ENCODE data around the gene PLET1.

Gene PLET1

GRCh38 chr11:112260490-112260889 lies at the start of gene PLET1:
TSS of gene PLET1 (minus strand) at chr11:112260860. CDS start at chr11:112260589, 271 bp downstream.
- Histone ChIP-seq H3K4me3 (ENCODE audit: low read length) (no peak within 1 kb of the TSS), H3K4me1 (ENCODE audit: insufficient read depth, low read length) (no peaks in the 10 kb centered on the region), H3K27me3 (ENCODE audit: insufficient read depth, low read length) (no peaks in the 10 kb centered on the region), H3K9me3 (ENCODE audit: low read length) (no peaks in the 10 kb centered on the region), H2AFZ (ENCODE audit: low read depth, low read length) (no peak within 1 kb of the TSS), H3K36me3 (ENCODE audit: insufficient read depth, low read length) (no peaks in the 10 kb centered on the region)

- no peaks in the 10 kb centered on the region for H3K36me3 ChIP-seq (ENCODE audit: insufficient read depth, low read length)
- H3K9me3 ChIP-seq (ENCODE audit: low read length): peaks cover 2% of the 10 kb centered on the region
- H3K27me3 ChIP-seq (ENCODE audit: insufficient read depth, low read length): peaks cover 12% of the 10 kb centered on the region
- H3K4me3 ChIP-seq (ENCODE audit: low read length): no peak overlapping the region
- H2AFZ ChIP-seq (ENCODE audit: low read depth, low read length): no peak overlapping the region
- no peaks in the 10 kb centered on the region for H3K4me1 ChIP-seq (ENCODE audit: insufficient read depth, low read length)
These were observed 49.8 kb upstream of the PLET1 start for GRCh38 chr11:112310419-112310818.

- H3K4me1 ChIP-seq (ENCODE audit: insufficient read depth, low read length): no peaks in the 10 kb centered on the region
- H3K9me3 ChIP-seq (ENCODE audit: low read length): peaks cover 2% of the 10 kb centered on the region
- no peak overlapping the region for H2AFZ ChIP-seq (ENCODE audit: low read depth, low read length)
- H3K36me3 ChIP-seq (ENCODE audit: insufficient read depth, low read length): no peaks in the 10 kb centered on the region
- H3K27me3 ChIP-seq (ENCODE audit: insufficient read depth, low read length): peaks cover 12% of the 10 kb centered on the region
- H3K4me3 ChIP-seq (ENCODE audit: low read length): no peak overlapping the region
These were observed 48.0 kb upstream of the PLET1 start for GRCh38 chr11:112308651-112309050.

- Histone ChIP-seq H3K36me3 (ENCODE audit: insufficient read depth, low read length) (no peaks in the 10 kb centered on the region), H3K27me3 (ENCODE audit: insufficient read depth, low read length) (peaks cover 12% of the 10 kb centered on the region), H2AFZ (ENCODE audit: low read depth, low read length) (no peak overlapping the region)
These were observed 47.0 kb upstream of the PLET1 start for GRCh38 chr11:112307616-112308015.

GRCh38 chr11:112306230-112306629 lies 45.6 kb upstream of the PLET1 start:
- H3K9me3 ChIP-seq (ENCODE audit: low read length): peaks cover 2% of the 10 kb centered on the region
- no peak overlapping the region for H3K4me3 ChIP-seq (ENCODE audit: low read length)
- H3K4me1 ChIP-seq (ENCODE audit: insufficient read depth, low read length): no peaks in the 10 kb centered on the region
- peaks cover 13% of the 10 kb centered on the region for H3K27me3 ChIP-seq (ENCODE audit: insufficient read depth, low read length)
- no peak overlapping the region for H2AFZ ChIP-seq (ENCODE audit: low read depth, low read length)
- H3K36me3 ChIP-seq (ENCODE audit: insufficient read depth, low read length): no peaks in the 10 kb centered on the region

More at GRCh38 chr11:112307616-112308015, 47.0 kb upstream of the PLET1 start:
- Histone ChIP-seq H3K9me3 (ENCODE audit: low read length) (peaks cover 2% of the 10 kb centered on the region), H3K4me3 (ENCODE audit: low read length) (no peak overlapping the region), H3K4me1 (ENCODE audit: insufficient read depth, low read length) (no peaks in the 10 kb centered on the region)

DNA sequence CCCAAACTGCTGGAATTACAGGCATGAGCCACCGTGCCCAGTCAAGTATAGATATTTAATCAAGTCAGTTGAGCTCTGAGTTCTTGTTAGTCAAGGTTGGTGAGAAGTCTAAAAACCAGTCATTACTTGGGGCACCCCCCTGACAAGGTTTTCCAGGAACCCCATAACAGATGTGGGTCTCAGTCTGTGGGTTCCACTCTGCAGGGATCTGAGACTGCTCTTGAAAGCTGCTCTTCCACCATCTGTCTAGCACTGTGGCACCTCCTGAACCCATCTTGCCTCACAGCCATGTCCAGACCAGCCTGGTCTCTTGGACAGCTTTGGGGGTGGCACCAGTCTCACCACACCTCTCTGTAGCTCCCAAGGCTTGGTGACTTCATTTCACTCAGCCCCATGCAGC lies 44.3 kb upstream of the PLET1 start:
- H2AFZ ChIP-seq (ENCODE audit: low read depth, low read length): no peak overlapping the region
- peaks cover 7% of the 10 kb centered on the region for H3K27me3 ChIP-seq (ENCODE audit: insufficient read depth, low read length)
- no peak overlapping the region for H3K4me3 ChIP-seq (ENCODE audit: low read length)
- H3K4me1 ChIP-seq (ENCODE audit: insufficient read depth, low read length): no peaks in the 10 kb centered on the region
- H3K36me3 ChIP-seq (ENCODE audit: insufficient read depth, low read length): no peaks in the 10 kb centered on the region
- peaks cover 2% of the 10 kb centered on the region for H3K9me3 ChIP-seq (ENCODE audit: low read length)

DNA sequence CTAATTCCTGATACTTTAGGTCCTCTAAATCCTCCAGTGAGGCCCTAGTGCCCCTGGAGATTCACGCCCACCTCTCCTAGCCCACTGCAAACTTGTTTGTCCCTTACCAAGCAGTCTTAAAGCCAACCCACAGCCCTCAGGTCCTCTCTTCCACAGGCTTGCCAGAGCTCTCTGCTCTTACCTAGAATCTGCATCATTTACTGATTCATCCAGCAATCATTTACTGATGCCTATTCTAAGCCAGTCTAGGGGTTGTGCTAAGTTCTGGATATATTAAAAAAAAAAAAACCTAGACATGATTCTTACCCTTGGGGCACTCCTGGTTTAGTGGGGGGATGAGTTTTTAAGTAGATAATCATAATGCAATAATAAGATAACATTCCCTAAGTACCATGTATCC lies 43.0 kb upstream of the PLET1 start:
- Histone ChIP-seq H3K36me3 (ENCODE audit: insufficient read depth, low read length) (no peaks in the 10 kb centered on the region), H3K27me3 (ENCODE audit: insufficient read depth, low read length) (peaks cover 7% of the 10 kb centered on the region), H2AFZ (ENCODE audit: low read depth, low read length) (no peak overlapping the region), H3K4me3 (ENCODE audit: low read length) (no peak overlapping the region), H3K9me3 (ENCODE audit: low read length) (no peaks in the 10 kb centered on the region), H3K4me1 (ENCODE audit: insufficient read depth, low read length) (no peaks in the 10 kb centered on the region)

GRCh38 chr11:112302226-112302868 lies 41.7 kb upstream of the PLET1 start:
- no peaks in the 10 kb centered on the region for H3K9me3 ChIP-seq (ENCODE audit: low read length)
- no peak overlapping the region for H2AFZ ChIP-seq (ENCODE audit: low read depth, low read length)
- peaks cover 7% of the 10 kb centered on the region for H3K27me3 ChIP-seq (ENCODE audit: insufficient read depth, low read length)
- no peaks in the 10 kb centered on the region for H3K4me1 ChIP-seq (ENCODE audit: insufficient read depth, low read length)
- no peaks in the 10 kb centered on the region for H3K36me3 ChIP-seq (ENCODE audit: insufficient read depth, low read length)
- no peak overlapping the region for H3K4me3 ChIP-seq (ENCODE audit: low read length)

DNA sequence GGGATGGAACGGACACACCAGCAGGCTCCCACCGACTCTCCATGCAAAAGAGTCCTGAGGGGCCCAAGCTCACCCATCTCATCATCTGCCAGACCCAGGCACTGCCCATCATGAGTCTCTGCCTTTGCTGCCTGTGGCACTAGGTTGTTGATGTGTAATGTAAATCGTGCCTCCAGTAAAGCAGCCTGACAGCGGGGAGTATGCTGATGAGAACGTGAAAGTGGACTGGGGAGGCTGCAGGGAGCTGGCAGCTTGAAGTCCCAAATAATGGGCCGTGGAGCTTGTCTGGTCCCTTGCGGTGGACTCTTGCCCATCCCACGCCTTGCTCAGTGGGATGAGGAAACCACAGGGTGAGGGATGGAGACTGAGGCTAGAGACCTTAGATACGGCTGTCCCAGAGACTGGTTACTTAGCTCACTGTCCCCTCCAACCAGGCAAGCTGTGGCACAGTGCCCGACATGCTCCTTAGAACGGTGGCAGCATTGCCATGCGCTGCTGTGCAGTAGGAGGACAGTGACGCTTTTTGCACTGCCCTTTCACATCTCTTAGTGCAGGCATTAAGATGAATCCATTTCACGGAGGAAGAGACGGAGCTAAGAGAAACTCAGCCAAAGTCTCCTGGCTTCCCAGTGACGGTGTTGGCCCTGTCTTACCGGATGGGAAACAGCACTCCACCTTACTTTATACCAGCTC lies 39.6 kb upstream of the PLET1 start:
- Histone ChIP-seq H2AFZ (ENCODE audit: low read depth, low read length) (no peak overlapping the region), H3K27me3 (ENCODE audit: insufficient read depth, low read length) (peaks cover 2% of the 10 kb centered on the region), H3K9me3 (ENCODE audit: low read length) (no peaks in the 10 kb centered on the region), H3K4me3 (ENCODE audit: low read length) (no peak overlapping the region), H3K36me3 (ENCODE audit: insufficient read depth, low read length) (no peaks in the 10 kb centered on the region), H3K4me1 (ENCODE audit: insufficient read depth, low read length) (no peaks in the 10 kb centered on the region)

DNA sequence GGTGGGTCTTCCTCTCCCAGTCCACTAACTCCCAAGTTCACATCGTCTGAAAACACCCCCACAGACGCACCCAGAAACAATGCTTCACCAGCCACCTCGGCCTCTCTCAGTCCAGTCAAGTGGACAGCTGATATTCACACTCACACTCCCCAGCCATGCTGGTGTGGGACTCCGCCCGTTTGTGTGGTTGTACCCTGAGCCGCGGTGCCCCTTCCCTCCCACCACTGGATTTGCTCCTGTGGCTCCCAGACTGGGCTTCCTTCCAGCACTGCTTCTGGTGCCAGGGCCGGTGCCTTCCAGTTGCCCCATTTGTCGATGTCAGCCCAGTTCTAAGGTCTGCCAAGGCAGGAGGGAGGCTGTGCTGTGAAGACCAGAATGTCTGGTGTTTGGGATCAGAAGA lies 37.9 kb upstream of the PLET1 start:
- Histone ChIP-seq H2AFZ (ENCODE audit: low read depth, low read length) (no peak overlapping the region), H3K9me3 (ENCODE audit: low read length) (peaks cover 2% of the 10 kb centered on the region), H3K27me3 (ENCODE audit: insufficient read depth, low read length) (peaks cover 2% of the 10 kb centered on the region), H3K4me3 (ENCODE audit: low read length) (no peak overlapping the region), H3K36me3 (ENCODE audit: insufficient read depth, low read length) (no peaks in the 10 kb centered on the region), H3K4me1 (ENCODE audit: insufficient read depth, low read length) (no peaks in the 10 kb centered on the region)

GRCh38 chr11:112297248-112297866 lies 36.7 kb upstream of the PLET1 start:
- H3K4me3 ChIP-seq (ENCODE audit: low read length): no peak overlapping the region
- H3K4me1 ChIP-seq (ENCODE audit: insufficient read depth, low read length): no peaks in the 10 kb centered on the region
- H2AFZ ChIP-seq (ENCODE audit: low read depth, low read length): no peak overlapping the region
- H3K27me3 ChIP-seq (ENCODE audit: insufficient read depth, low read length): peaks cover 2% of the 10 kb centered on the region
- no peaks in the 10 kb centered on the region for H3K36me3 ChIP-seq (ENCODE audit: insufficient read depth, low read length)
- peaks cover 2% of the 10 kb centered on the region for H3K9me3 ChIP-seq (ENCODE audit: low read length)

- peaks cover 2% of the 10 kb centered on the region for H3K9me3 ChIP-seq (ENCODE audit: low read length)
- H3K27me3 ChIP-seq (ENCODE audit: insufficient read depth, low read length): peaks cover 4% of the 10 kb centered on the region
- H3K4me3 ChIP-seq (ENCODE audit: low read length): no peak overlapping the region
- H3K36me3 ChIP-seq (ENCODE audit: insufficient read depth, low read length): no peaks in the 10 kb centered on the region
- H3K4me1 ChIP-seq (ENCODE audit: insufficient read depth, low read length): no peaks in the 10 kb centered on the region
- no peak overlapping the region for H2AFZ ChIP-seq (ENCODE audit: low read depth, low read length)
These were observed 35.4 kb upstream of the PLET1 start for GRCh38 chr11:112296044-112296443.

DNA sequence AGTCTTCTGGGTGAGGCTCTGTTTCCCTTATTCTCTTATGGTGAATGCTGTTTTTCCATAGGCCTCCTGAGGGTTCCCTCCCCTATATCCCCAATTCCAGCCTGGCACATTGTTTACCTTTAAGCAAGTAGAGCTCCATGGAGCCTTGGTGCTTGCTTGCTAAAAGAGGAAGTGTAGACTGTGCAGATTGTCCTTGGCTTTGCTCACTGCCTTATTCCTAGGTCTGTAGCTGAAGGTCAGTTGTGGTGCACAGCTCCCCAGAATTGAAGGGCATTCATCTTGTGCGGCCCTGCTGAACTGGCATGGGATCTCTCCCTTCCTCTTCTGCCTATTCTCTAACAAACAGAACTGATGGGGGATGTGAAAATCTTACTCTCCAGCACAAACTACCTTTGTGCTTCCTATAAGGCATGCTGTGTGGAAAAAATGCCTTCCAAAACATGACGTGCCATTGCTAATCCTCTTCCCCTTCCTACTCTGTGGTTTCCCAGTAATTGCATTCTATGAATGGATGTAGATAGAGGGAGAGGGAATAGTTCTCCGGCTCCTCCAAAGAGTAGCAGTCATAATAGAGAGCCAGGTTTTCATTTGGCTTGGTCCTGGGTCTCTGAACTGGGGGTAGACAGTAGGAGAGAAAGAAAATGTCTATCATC lies 34.2 kb upstream of the PLET1 start:
- H2AFZ ChIP-seq (ENCODE audit: low read depth, low read length): no peak overlapping the region
- H3K4me1 ChIP-seq (ENCODE audit: insufficient read depth, low read length): peaks cover 1% of the 10 kb centered on the region
- H3K9me3 ChIP-seq (ENCODE audit: low read length): peaks cover 2% of the 10 kb centered on the region
- peaks cover 4% of the 10 kb centered on the region for H3K27me3 ChIP-seq (ENCODE audit: insufficient read depth, low read length)
- H3K36me3 ChIP-seq (ENCODE audit: insufficient read depth, low read length): no peaks in the 10 kb centered on the region
- no peak overlapping the region for H3K4me3 ChIP-seq (ENCODE audit: low read length)
